ENCODE measurements around the gene HMOX1. TPM values are rescaled to one million over a fixed set of nuclear protein-coding genes. Genes with fewer than 3 reads are reported as not detected.

The HMOX1 gene, protein sequence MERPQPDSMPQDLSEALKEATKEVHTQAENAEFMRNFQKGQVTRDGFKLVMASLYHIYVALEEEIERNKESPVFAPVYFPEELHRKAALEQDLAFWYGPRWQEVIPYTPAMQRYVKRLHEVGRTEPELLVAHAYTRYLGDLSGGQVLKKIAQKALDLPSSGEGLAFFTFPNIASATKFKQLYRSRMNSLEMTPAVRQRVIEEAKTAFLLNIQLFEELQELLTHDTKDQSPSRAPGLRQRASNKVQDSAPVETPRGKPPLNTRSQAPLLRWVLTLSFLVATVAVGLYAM
- total RNA-seq: 5.8 and 9.8 TPM in 2 replicates

DNA sequence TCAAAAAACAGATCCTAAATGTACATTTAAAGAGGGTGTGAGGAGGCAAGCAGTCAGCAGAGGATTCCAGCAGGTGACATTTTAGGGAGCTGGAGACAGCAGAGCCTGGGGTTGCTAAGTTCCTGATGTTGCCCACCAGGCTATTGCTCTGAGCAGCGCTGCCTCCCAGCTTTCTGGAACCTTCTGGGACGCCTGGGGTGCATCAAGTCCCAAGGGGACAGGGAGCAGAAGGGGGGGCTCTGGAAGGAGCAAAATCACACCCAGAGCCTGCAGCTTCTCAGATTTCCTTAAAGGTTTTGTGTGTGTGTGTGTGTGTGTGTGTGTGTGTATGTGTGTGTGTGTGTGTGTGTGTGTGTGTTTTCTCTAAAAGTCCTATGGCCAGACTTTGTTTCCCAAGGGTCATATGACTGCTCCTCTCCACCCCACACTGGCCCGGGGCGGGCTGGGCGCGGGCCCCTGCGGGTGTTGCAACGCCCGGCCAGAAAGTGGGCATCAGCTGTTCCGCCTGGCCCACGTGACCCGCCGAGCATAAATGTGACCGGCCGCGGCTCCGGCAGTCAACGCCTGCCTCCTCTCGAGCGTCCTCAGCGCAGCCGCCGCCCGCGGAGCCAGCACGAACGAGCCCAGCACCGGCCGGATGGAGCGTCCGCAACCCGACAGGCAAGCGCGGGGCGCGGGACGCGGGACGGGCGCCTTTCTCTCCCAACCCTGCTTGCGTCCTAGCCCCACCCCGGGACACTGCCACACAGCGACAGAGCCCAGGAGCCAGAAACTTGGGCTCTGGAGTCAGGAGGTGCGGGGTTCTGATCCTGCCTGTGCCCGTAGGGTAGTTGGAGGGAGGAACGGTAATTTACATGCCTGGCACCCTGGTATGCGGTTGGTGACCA is at the start of gene HMOX1:
Gene HMOX1 (plus strand): TSS at position 560 of the 887 bp plus-strand sequence. CDS start 78 bp downstream, at position 638.

DNA sequence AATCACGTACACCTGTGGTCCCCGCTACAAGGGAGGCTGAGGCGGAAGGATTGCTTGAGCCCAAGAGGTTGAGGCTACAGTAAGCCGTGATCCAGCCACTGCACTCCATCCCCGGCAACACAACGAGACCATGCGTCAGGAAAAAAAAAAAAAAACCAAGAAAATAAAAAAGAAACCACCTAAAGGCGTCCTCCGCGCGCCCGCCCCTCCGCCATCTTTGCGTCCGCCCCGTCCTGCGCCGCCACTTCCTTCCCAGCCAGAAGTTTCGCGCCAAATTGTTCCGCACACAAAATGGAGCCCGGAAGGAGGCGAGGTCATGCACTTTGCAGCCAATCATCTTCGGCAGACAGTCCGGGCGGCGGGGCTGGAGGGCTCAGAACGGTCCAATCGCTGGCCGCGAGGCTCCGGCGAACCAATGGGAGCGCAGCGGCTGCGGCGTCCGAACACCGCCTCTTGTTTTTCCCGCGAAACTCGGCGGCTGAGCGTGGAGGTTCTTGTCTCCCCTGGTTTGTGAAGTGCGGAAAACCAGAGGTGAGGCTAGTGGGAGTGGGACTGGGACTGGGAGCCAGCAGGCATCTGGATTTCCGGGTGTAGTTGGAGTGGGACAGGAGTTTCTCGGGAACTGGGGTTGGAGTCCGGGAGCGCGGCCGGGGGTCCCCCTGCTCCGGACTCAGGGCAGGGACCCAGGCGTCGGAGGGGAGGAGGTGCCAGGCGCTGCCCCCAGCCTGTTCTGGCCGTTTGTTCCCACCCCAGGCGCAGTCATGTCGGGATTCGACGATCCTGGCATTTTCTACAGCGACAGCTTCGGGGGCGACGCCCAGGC is 19.0 kb downstream of the HMOX1 start, which contains the start of gene MCM5:
Gene MCM5 (plus strand): TSS at position 463 of the 823 bp plus-strand sequence. CDS start 299 bp downstream, at position 762.

Other genes starting within 250 kb of the HMOX1 start
- gene HMGXB4, start 123.6 kb upstream of the HMOX1 start, total RNA-seq: 7.5 and 15.2 TPM in 2 replicates
- 27.1 and 28.0 TPM in 2 replicates for gene TOM1, start 81.2 kb upstream of the HMOX1 start, total RNA-seq
- 87.1 and 87.7 TPM in 2 replicates for gene MCM5, start 19.0 kb downstream of the HMOX1 start, total RNA-seq
- under 0.01 TPM in 1 of 2 replicates, not detected in the other for gene RASD2, start 159.7 kb downstream of the HMOX1 start, total RNA-seq
- gene MB, start 236.2 kb downstream of the HMOX1 start, total RNA-seq: not detected in 2 replicates